ENCODE results near the gene PRKCH. TPM values are rescaled to one million over a fixed set of nuclear protein-coding genes. Genes with fewer than 3 reads are reported as not detected.
"Not testable (repeated sequence)": the region's sequence is repeated elsewhere in the genome, so short reads cannot be mapped to it uniquely, and the experiment has no call there.

PRKCH gene
- total and polyA plus RNA-seq, 10 of the 15 experiments (the other 5 are each of a cell fraction or from before 2014, with no cell fraction given) = 10.7 to 140 (median 33.2) TPM

DNA sequence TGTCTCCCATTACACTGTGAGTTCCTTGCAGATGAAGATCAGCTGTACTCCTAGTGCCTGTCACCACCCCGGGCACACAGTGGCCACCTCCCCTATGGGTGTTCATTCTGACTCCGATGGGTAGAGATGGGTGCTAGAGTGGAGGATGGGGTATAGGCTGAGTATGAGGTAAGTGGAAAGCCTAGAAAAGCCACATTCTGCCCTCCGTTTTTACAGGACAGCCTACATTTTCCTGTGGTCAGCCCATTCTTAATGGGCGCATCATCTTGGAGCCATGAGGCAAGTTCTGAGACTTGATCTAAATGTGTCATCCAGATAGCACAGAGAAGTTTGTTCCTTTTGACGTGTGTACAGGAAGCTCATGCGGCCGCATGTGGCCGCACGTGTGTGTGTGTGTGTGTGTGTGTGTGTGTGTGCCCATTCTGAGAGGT is 207.2 kb downstream of the PRKCH start:
- ChIA-PET POLR2A (no interaction called here), CTCF (interaction anchor here (1.0 kb wide), 1 partner anchor 53 kb away, joined by 3 read pairs; no protein-coding TSS in a partner anchor), RAD21 (ENCODE audit: unreplicated experiment) (no interaction called here), SMC1A (ENCODE audit: uncharacterized antibody, unreplicated experiment) (no interaction called here)
- H3K9ac ChIP-seq (ENCODE audit: control insufficient read depth, insufficient read depth, low read length) = no peak overlapping the region
- H4K20me1 ChIP-seq (ENCODE audit: control insufficient read depth, insufficient read depth) = no peaks in the 10 kb centered on the region
- FAIRE-seq (no peak), ATAC-seq (no peak), DNase-seq (ENCODE audit: low read depth, low spot score) (no peak)
- H3K9me3 ChIP-seq (replicated peaks; ENCODE audit: control insufficient read depth, insufficient read depth, low read length) = no peaks in the 10 kb centered on the region; the same call in 2 of the 3 replicates
- in situ Hi-C loops (cut with MboI) (no loop called here), intact Hi-C loops (cut with micrococcal nuclease; ENCODE audit: unreplicated experiment) (no loop called here)
- no peak overlapping the region for H3K27ac ChIP-seq (ENCODE audit: control insufficient read depth, insufficient read depth)
- WGBS (ENCODE audit: insufficient coverage, insufficient replicate concordance, low lambda C conversion rate, missing lambda C conversion rate) = 17% methylated on average over 9 of the region's 9 CpGs
- TF ChIP-seq ZZZ3 (IDR thresholded peaks at IDR 0.05; ENCODE audit: control insufficient read depth, insufficient read length, low read depth) (no peak), RBBP5 (conservative IDR thresholded peaks at IDR 0.05) (no peak), NFYB (IDR thresholded peaks at IDR 0.05; ENCODE audit: insufficient read depth, low read depth, low read length) (no peak), NR2C2 (IDR thresholded peaks at IDR 0.05; ENCODE audit: borderline replicate concordance, control insufficient read depth, insufficient read length, low read depth) (no peak), IKZF2 (IDR thresholded peaks at IDR 0.05) (no peak), CUX1 (IDR thresholded peaks at IDR 0.05; ENCODE audit: insufficient replicate concordance, low read depth, low read length) (no peak), RUNX3 (IDR thresholded peaks at IDR 0.05; ENCODE audit: low read length) (peak; percentile 51; the same call in 1 of the 2 replicates)
- no peak overlapping the region for H3K4me3 ChIP-seq
- H3K4me2 ChIP-seq (ENCODE audit: control insufficient read depth, insufficient read depth) = no peak overlapping the region
- no peak overlapping the region for H2AFZ ChIP-seq (ENCODE audit: control insufficient read depth, low read depth, low read length)
- H3K36me3 ChIP-seq (ENCODE audit: control insufficient read depth in 2 of 2, insufficient read depth in 2 of 2, low read length in 1 of 2) = peaks cover 21 to 27% of the 10 kb centered on the region in 2 experiments
- no TSS peak for BruUV-seq (replicated peaks)
- H3K79me2 ChIP-seq (ENCODE audit: control insufficient read depth, insufficient read depth, low read length) = no peaks in the 10 kb centered on the region
- no peaks in the 10 kb centered on the region for H3K27me3 ChIP-seq (replicated peaks in 1 of 2; ENCODE audit: control insufficient read depth in 2 of 2, insufficient read depth in 2 of 2, low read length in 1 of 2)
- peaks cover 15% of the 10 kb centered on the region for H3K4me1 ChIP-seq (ENCODE audit: control insufficient read depth, insufficient read depth, low read length)

GRCh38 chr14:61529360-61529759 is 208.0 kb downstream of the PRKCH start:
- H3K4me3 ChIP-seq; H2AFZ ChIP-seq (ENCODE audit: control insufficient read depth, low read depth, low read length); H3K4me2 ChIP-seq (ENCODE audit: control insufficient read depth, insufficient read depth); POLR2A ChIA-PET; H3K27ac ChIP-seq (ENCODE audit: control insufficient read depth, insufficient read depth); H3K27me3 ChIP-seq (replicated peaks in 1 of 2; ENCODE audit: control insufficient read depth in 2 of 2, insufficient read depth in 2 of 2, low read length in 1 of 2); H3K9ac ChIP-seq (ENCODE audit: control insufficient read depth, insufficient read depth, low read length); FAIRE-seq; SMC1A ChIA-PET (ENCODE audit: uncharacterized antibody, unreplicated experiment); DNase-seq (ENCODE audit: low read depth, low spot score); RAD21 ChIA-PET (ENCODE audit: unreplicated experiment); ATAC-seq; intact Hi-C loops (cut with micrococcal nuclease; ENCODE audit: unreplicated experiment); H4K20me1 ChIP-seq (ENCODE audit: control insufficient read depth, insufficient read depth); BruUV-seq (replicated peaks); in situ Hi-C loops (cut with MboI); H3K9me3 ChIP-seq (replicated peaks; ENCODE audit: control insufficient read depth, insufficient read depth, low read length); H3K79me2 ChIP-seq (ENCODE audit: control insufficient read depth, insufficient read depth, low read length): not testable (repeated sequence)
- H3K4me1 ChIP-seq (ENCODE audit: control insufficient read depth, insufficient read depth, low read length) = peaks cover 12% of the 10 kb centered on the region
- CTCF ChIA-PET = interaction anchor here (1.0 kb wide), 1 partner anchor 53 kb away, joined by 3 read pairs; no protein-coding TSS in a partner anchor
- peaks cover 26 to 28% of the 10 kb centered on the region in 2 experiments for H3K36me3 ChIP-seq (ENCODE audit: control insufficient read depth in 2 of 2, insufficient read depth in 2 of 2, low read length in 1 of 2)
- WGBS (ENCODE audit: insufficient coverage, insufficient replicate concordance, low lambda C conversion rate, missing lambda C conversion rate) = 93% methylated on average over 2 of the region's 5 CpGs

Data from GM12878 (cell line).